Amniotic epithelial cell (primary cell): ENCODE data around the gene GARIN5B.
A peak's percentile ranks its signal among the peaks of the same experiment; 100 is the strongest.

Experiments used
- DNase-seq: peaks from one replicate; pipeline ENCODE4 v3.0.0-alpha.2; 2010; ENCODE audit warnings: low read depth

GARIN5B gene

GRCh38 chr19:55370305-55370988 lies 7.4 kb upstream of the GARIN5B start, which contains the start of gene IL11:
TSS of gene IL11 (minus strand) at chr19:55370463. CDS start at chr19:55370310, 153 bp downstream.
- DNase-seq, result peak; percentile 51

GRCh38 chr19:55369653-55370304 lies 6.7 kb upstream of the GARIN5B start:
- DNase-seq, result peak; percentile 69

- peak; percentile 54 for DNase-seq
Observed at GRCh38 chr19:55368701-55369563, 5.9 kb upstream of the GARIN5B start.

- DNase-seq, result no peak
Observed at GRCh38 chr19:55368106-55368505, 5.0 kb upstream of the GARIN5B start.

GRCh38 chr19:55366790-55367189 lies 3.7 kb upstream of the GARIN5B start:
- DNase-seq, result no peak

- DNase-seq, result no peak
Observed at GRCh38 chr19:55365964-55366363, 2.9 kb upstream of the GARIN5B start.

- DNase-seq, result no peak
Observed at GRCh38 chr19:55365245-55365644, 2.2 kb upstream of the GARIN5B start.

- no peak for DNase-seq
Observed at GRCh38 chr19:55362174-55362989, 678 bp downstream of the GARIN5B start.

- no peak for DNase-seq
Observed at GRCh38 chr19:55360902-55361301, 2.2 kb downstream of the GARIN5B start.

- peak; percentile 52 for DNase-seq
Observed at GRCh38 chr19:55358943-55359908, 3.8 kb downstream of the GARIN5B start.

GRCh38 chr19:55358493-55358892 lies 4.6 kb downstream of the GARIN5B start:
- no peak for DNase-seq

GRCh38 chr19:55355213-55355821 lies 7.7 kb downstream of the GARIN5B start:
- peak; percentile 32 for DNase-seq

- no peak for DNase-seq
Observed at GRCh38 chr19:55354698-55355212, 8.3 kb downstream of the GARIN5B start, which contains the start of gene COX6B2. TSS of gene COX6B2 (minus strand) at chr19:55354719. CDS start at chr19:55354521, 198 bp downstream.

- peak; percentile 45 for DNase-seq
Observed at GRCh38 chr19:55353803-55354697, 9.0 kb downstream of the GARIN5B start.

- DNase-seq, result no peak
Observed at GRCh38 chr19:55353356-55353802, 9.7 kb downstream of the GARIN5B start.

- no peak for DNase-seq
Observed at GRCh38 chr19:55352549-55353145, 10.4 kb downstream of the GARIN5B start.

GRCh38 chr19:55352040-55352439 lies 11.0 kb downstream of the GARIN5B start:
- DNase-seq, result no peak

GRCh38 chr19:55350620-55351315 lies 12.3 kb downstream of the GARIN5B start:
- no peak for DNase-seq
